BJ (cell line): ENCODE data around the gene TRPM3. TPM values are rescaled to one million over a fixed set of nuclear protein-coding genes. Genes with fewer than 3 reads are reported as not detected.

Source experiments
- CTCF ChIA-PET: fragments of 350-600 bp; formaldehyde crosslinking; extraction: SDS; loops from one replicate; lab custom pipeline; 2021; ENCODE audit warnings: antibody characterized with exemption, inconsistent platforms; lab: Yijun Ruan, JAX
- POLR2A ChIA-PET: fragments of 300-600 bp; sonication (Branson Sonifier 250); formaldehyde crosslinking; extraction: SDS; loops from one replicate; lab custom pipeline; 2021; ENCODE audit warnings: antibody characterized with exemption; lab: Charles Lee
- DNase-seq: peaks from one replicate; pipeline ENCODE4 v3.0.0-alpha.2; 2011; ENCODE audit warnings: low read depth
- H3K27me3 ChIP-seq: 2 replicates; pipeline ENCODE4 v1.6.0; 2011; ENCODE audit warnings: low read length; ENCODE audit not compliant: control insufficient read depth, insufficient read depth
- H3K36me3 ChIP-seq: 2 replicates; pipeline ENCODE4 v1.5.1; 2011; ENCODE audit warnings: low read length; ENCODE audit not compliant: control insufficient read depth, insufficient read depth
- H3K4me3 ChIP-seq: 2 replicates; pipeline ENCODE4 v1.5.1; 2011; ENCODE audit warnings: low read depth, mild to moderate bottlenecking, control low read depth, low read length
- CTCF ChIP-seq: IDR thresholded peaks from 2 replicates; pipeline ENCODE4 v1.5.1; 2011; ENCODE audit warnings: low read depth, mild to moderate bottlenecking, control low read depth, inconsistent platforms, low read length, moderate library complexity; ENCODE audit not compliant: insufficient read depth
- polyA plus RNA-seq: library from polyadenylated mRNA; depleted of rRNA; stranded (reverse); fragments of >200 nt; gene quantifications from 2 replicates; pipeline ENCODE4 v1.2.3, GENCODE V29; 2011

The TRPM3 gene
- polyA plus RNA-seq, 1 experiment: 0.07 TPM

- CTCF ChIA-PET: interaction anchor here (0.8 to 1.5 kb wide), 2 partner anchors 9 to 16 kb away, joined by 3 to 4 read pairs; no protein-coding TSS in a partner anchor
- H3K27me3 ChIP-seq: no peaks in the 10 kb centered on the region
- DNase-seq: no peak
- H3K36me3 ChIP-seq: no peaks in the 10 kb centered on the region
- POLR2A ChIA-PET: no interaction called here
- H3K4me3 ChIP-seq: no peak overlapping the region
- no peak for TF ChIP-seq CTCF
These were observed 9.1 kb upstream of the TRPM3 start for GRCh38 chr9:71130521-71130920.

GRCh38 chr9:71128796-71129195 lies 7.4 kb upstream of the TRPM3 start:
- Histone ChIP-seq H3K36me3 (no peaks in the 10 kb centered on the region), H3K4me3 (no peak overlapping the region), H3K27me3 (no peaks in the 10 kb centered on the region)
- DNase-seq: no peak
- ChIA-PET POLR2A (no interaction called here), CTCF (interaction anchor here (1.3 kb wide), 1 partner anchor 17 kb away, joined by 4 read pairs; no protein-coding TSS in a partner anchor)
- TF ChIP-seq CTCF: no peak

GRCh38 chr9:71127301-71127700 lies 5.9 kb upstream of the TRPM3 start:
- no peak for DNase-seq
- Histone ChIP-seq H3K4me3 (no peak overlapping the region), H3K36me3 (no peaks in the 10 kb centered on the region), H3K27me3 (no peaks in the 10 kb centered on the region)
- no peak for TF ChIP-seq CTCF
- ChIA-PET POLR2A (no interaction called here), CTCF (interaction anchor here (0.9 to 1.0 kb wide), 2 partner anchors 10 to 13 kb away, joined by 3 read pairs; no protein-coding TSS in a partner anchor)

- Histone ChIP-seq H3K27me3 (peaks cover 3% of the 10 kb centered on the region), H3K36me3 (no peaks in the 10 kb centered on the region), H3K4me3 (no peak overlapping the region)
- POLR2A ChIA-PET: no interaction called here
- no peak for DNase-seq
- TF ChIP-seq CTCF: no peak
- CTCF ChIA-PET: interaction anchor here (0.9 to 1.5 kb wide), 2 partner anchors 9 to 138 kb away, joined by 3 to 4 read pairs; no protein-coding TSS in a partner anchor
These were observed 1.0 kb upstream of the TRPM3 start for GRCh38 chr9:71122421-71122820.

GRCh38 chr9:71122022-71122275 lies 528 bp upstream of the TRPM3 start:
- CTCF ChIA-PET: interaction anchor here (0.6 to 0.9 kb wide), 2 partner anchors 17 to 138 kb away, joined by 3 read pairs; no protein-coding TSS in a partner anchor
- no peak for DNase-seq
- no peak for TF ChIP-seq CTCF
- H3K36me3 ChIP-seq: no peaks in the 10 kb centered on the region
- POLR2A ChIA-PET: no interaction called here
- peaks cover 3% of the 10 kb centered on the region for H3K27me3 ChIP-seq
- H3K4me3 ChIP-seq: no peak overlapping the region
